ENCODE data around the gene LRRC7.

DNA sequence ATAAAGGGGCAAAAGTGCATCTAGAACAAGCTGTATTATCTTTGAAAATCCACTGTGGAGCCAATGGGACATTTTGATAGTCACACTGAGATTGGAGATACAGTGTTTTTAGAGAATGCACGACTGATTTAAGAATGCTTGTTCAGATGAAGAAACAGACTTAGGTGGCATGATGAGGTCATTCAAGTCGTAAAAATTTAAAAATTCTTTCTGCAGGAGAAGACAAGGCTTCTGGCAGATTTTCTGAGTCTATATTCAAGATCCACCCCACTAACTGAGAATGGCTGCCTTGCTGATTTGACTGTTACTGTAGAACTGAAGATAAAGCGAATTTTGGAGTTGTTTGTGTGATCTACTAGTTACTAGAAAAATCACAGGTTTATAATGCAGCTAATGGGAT is 310.6 kb downstream of the LRRC7 start:
- TF ChIP-seq, protein P1, sequence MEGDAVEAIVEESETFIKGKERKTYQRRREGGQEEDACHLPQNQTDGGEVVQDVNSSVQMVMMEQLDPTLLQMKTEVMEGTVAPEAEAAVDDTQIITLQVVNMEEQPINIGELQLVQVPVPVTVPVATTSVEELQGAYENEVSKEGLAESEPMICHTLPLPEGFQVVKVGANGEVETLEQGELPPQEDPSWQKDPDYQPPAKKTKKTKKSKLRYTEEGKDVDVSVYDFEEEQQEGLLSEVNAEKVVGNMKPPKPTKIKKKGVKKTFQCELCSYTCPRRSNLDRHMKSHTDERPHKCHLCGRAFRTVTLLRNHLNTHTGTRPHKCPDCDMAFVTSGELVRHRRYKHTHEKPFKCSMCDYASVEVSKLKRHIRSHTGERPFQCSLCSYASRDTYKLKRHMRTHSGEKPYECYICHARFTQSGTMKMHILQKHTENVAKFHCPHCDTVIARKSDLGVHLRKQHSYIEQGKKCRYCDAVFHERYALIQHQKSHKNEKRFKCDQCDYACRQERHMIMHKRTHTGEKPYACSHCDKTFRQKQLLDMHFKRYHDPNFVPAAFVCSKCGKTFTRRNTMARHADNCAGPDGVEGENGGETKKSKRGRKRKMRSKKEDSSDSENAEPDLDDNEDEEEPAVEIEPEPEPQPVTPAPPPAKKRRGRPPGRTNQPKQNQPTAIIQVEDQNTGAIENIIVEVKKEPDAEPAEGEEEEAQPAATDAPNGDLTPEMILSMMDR (conservative IDR thresholded peaks at IDR 0.05; ENCODE audit: low read depth in 2 of 2): no peak
- no peak for TF ChIP-seq EZH2phosphoT487 (IDR thresholded peaks at IDR 0.05; ENCODE audit: unreplicated experiment)
- TF ChIP-seq EZH2 (IDR thresholded peaks at IDR 0.05; ENCODE audit: low read depth, unreplicated experiment): no peak
